Measurements from ENCODE around the gene STARD13. TPM values are rescaled to one million over a fixed set of nuclear protein-coding genes. Genes with fewer than 3 reads are reported as not detected.

The STARD13 gene
- total and polyA plus RNA-seq, 12 donors: 7.1 to 38.3 (median 27.8) TPM

- Histone ChIP-seq H3K36me3 (no peaks in the 10 kb centered on the region), H3K4me1 (peaks cover 0 to 11% (median 0%) of the 10 kb centered on the region in 9 donors), H3K9me3 (no peaks in the 10 kb centered on the region), H3K4me3 (no peak overlapping the region), H3K27ac (no peak overlapping the region), H3K27me3 (no peaks in the 10 kb centered on the region)
- WGBS, 2 donors: 71 to 85% methylated on average over 2 of the region's 2 CpGs
- DNase-seq (no peak), ATAC-seq (peak in 4 of 8 donors; percentile 17 to 46 (median 40))
- intact Hi-C loops (cut with DNase I): no loop called here
- TF ChIP-seq, protein P1, sequence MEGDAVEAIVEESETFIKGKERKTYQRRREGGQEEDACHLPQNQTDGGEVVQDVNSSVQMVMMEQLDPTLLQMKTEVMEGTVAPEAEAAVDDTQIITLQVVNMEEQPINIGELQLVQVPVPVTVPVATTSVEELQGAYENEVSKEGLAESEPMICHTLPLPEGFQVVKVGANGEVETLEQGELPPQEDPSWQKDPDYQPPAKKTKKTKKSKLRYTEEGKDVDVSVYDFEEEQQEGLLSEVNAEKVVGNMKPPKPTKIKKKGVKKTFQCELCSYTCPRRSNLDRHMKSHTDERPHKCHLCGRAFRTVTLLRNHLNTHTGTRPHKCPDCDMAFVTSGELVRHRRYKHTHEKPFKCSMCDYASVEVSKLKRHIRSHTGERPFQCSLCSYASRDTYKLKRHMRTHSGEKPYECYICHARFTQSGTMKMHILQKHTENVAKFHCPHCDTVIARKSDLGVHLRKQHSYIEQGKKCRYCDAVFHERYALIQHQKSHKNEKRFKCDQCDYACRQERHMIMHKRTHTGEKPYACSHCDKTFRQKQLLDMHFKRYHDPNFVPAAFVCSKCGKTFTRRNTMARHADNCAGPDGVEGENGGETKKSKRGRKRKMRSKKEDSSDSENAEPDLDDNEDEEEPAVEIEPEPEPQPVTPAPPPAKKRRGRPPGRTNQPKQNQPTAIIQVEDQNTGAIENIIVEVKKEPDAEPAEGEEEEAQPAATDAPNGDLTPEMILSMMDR (IDR thresholded peaks at IDR 0.05): no peak
Observed at GRCh38 chr13:33079960-33080359, 205.6 kb downstream of the STARD13 start.

DNA sequence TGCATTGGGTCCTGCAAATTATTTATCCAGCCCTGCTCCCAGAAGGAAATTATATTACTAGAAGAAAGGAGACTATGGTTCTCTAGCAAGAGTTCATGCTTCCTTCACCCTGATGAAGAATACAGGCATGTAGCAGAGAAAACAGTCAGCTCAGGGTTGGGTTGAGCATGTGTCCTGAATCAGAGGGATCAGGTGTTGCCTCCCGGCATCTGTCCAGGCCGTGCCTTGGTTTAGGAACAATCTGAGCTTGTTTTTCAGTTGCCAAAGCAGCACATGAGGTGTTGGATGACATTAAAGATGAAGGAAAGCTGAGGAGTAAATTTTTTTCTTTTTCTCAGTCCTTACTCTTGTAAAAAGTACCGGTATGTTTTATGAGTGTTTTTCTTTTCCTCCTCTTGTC is 207.3 kb downstream of the STARD13 start:
- Histone ChIP-seq H3K27me3 (no peaks in the 10 kb centered on the region), H3K27ac (no peak overlapping the region), H3K4me3 (no peak overlapping the region), H3K9me3 (no peaks in the 10 kb centered on the region), H3K4me1 (peaks cover 0 to 11% (median 0%) of the 10 kb centered on the region in 9 donors), H3K36me3 (no peaks in the 10 kb centered on the region)
- TF ChIP-seq, protein P1 (IDR thresholded peaks at IDR 0.05): no peak
- intact Hi-C loops (cut with DNase I): no loop called here
- 80 to 98% methylated on average over 3 of the region's 3 CpGs for WGBS, 2 donors
- peak in 1 of 8 donors; percentile 73 for ATAC-seq
- DNase-seq: no peak

DNA sequence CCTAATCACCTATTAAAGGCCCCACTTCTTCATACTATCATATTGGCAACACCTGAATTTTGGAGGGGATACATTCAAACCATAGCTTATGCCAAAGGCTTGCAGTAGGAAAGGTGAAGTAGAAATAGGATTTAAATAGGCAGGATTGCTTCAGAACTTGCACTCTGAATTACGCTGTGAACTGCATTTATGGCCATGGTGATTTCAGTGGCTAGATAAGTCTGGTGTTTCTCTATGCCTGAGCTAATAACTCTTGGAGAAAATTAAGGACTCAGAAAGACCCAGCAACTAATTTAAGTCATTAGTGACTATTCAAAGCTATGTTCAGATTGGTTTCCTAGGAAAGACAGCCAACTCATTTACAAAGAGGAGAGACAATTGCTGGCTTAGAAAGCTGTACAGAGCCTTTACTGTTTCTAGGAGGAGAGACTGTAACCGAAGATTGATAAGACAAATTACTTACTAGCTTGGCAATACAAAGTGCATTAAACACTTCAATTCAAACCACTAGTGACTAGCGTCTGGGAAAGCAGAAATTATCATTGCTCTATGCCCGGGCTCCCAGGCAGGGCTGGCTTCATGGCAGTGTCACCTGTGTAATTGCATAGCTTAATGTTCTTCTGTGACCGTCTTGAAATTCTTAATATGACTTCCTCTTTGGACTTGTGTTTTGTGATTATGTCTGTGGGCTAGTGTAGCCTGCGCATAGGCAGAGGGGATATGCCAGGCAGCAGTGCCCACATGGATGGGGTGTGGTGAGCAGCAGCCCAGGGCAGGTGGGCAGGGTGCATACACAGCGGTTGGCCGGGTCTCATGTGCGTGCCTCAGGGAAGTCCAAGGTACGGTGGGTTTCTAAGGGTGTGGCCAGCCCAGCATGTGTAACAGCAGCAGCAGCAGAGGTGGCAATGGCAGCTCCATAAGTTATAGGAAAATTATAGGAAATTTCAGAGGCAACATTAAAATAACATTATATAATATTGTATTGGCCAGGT is 209.3 kb downstream of the STARD13 start:
- intact Hi-C loops (cut with DNase I): no loop called here
- no peak overlapping the region for H3K27ac ChIP-seq
- no peaks in the 10 kb centered on the region for H3K36me3 ChIP-seq
- H3K4me3 ChIP-seq: no peak overlapping the region
- ATAC-seq (no peak), DNase-seq (no peak)
- H3K4me1 ChIP-seq: peaks cover 0 to 5% (median 0%) of the 10 kb centered on the region in 9 donors
- TF ChIP-seq, protein P1 (IDR thresholded peaks at IDR 0.05): no peak
- WGBS, 2 donors: 92 to 93% methylated on average over 10 of the region's 10 CpGs
- H3K27me3 ChIP-seq: no peaks in the 10 kb centered on the region
- no peaks in the 10 kb centered on the region for H3K9me3 ChIP-seq

GRCh38 chr13:33073338-33073737 is 212.2 kb downstream of the STARD13 start:
- Histone ChIP-seq H3K4me3 (no peak overlapping the region), H3K36me3 (no peaks in the 10 kb centered on the region), H3K9me3 (no peaks in the 10 kb centered on the region), H3K27me3 (no peaks in the 10 kb centered on the region), H3K27ac (no peak overlapping the region), H3K4me1 (no peaks in the 10 kb centered on the region)
- TF ChIP-seq, protein P1 (IDR thresholded peaks at IDR 0.05): no peak
- DNase-seq: no peak
- intact Hi-C loops (cut with DNase I): no loop called here
- 83 to 92% methylated on average over 3 of the region's 3 CpGs for WGBS, 2 donors
- ATAC-seq: no peak
